Measurements from ENCODE around the gene TTR.

Gene TTR

GRCh38 chr18:31592506-31593157 lies 955 bp downstream of the TTR start:
- TF ChIP-seq ZNF274 (IDR thresholded peaks at IDR 0.05; ENCODE audit: low read depth, low read length): no peak
- H3K4me3 ChIP-seq (ENCODE audit: low read length): no peak overlapping the region

GRCh38 chr18:31595121-31595771 lies 3.6 kb downstream of the TTR start:
- no peak for TF ChIP-seq ZNF274 (IDR thresholded peaks at IDR 0.05; ENCODE audit: low read depth, low read length)
- H3K4me3 ChIP-seq (ENCODE audit: low read length): no peak overlapping the region

DNA sequence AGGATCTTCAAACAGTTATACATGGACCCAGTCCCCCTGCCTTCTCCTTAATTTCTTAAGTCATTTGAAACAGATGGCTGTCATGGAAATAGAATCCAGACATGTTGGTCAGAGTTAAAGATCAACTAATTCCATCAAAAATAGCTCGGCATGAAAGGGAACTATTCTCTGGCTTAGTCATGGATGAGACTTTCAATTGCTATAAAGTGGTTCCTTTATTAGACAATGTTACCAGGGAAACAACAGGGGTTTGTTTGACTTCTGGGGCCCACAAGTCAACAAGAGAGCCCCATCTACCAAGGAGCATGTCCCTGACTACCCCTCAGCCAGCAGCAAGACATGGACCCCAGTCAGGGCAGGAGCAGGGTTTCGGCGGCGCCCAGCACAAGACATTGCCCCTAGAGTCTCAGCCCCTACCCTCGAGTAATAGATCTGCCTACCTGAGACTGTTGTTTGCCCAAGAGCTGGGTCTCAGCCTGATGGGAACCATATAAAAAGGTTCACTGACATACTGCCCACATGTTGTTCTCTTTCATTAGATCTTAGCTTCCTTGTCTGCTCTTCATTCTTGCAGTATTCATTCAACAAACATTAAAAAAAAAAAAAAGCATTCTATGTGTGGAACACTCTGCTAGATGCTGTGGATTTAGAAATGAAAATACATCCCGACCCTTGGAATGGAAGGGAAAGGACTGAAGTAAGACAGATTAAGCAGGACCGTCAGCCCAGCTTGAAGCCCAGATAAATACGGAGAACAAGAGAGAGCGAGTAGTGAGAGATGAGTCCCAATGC lies 4.6 kb downstream of the TTR start:
- no peak for TF ChIP-seq ZNF274 (IDR thresholded peaks at IDR 0.05; ENCODE audit: low read depth, low read length)
- H3K4me3 ChIP-seq (ENCODE audit: low read length): no peak overlapping the region

- H3K4me3 ChIP-seq (ENCODE audit: low read length): no peak overlapping the region
- TF ChIP-seq ZNF274 (IDR thresholded peaks at IDR 0.05; ENCODE audit: low read depth, low read length): no peak
Observed at GRCh38 chr18:31598021-31598805, 6.5 kb downstream of the TTR start.

- no peak overlapping the region for H3K4me3 ChIP-seq (ENCODE audit: low read length)
- no peak for TF ChIP-seq ZNF274 (IDR thresholded peaks at IDR 0.05; ENCODE audit: low read depth, low read length)
Observed at GRCh38 chr18:31603315-31603714, 11.6 kb downstream of the TTR start.

GRCh38 chr18:31606265-31606664 lies 14.6 kb downstream of the TTR start:
- TF ChIP-seq ZNF274 (IDR thresholded peaks at IDR 0.05; ENCODE audit: low read depth, low read length): no peak
- H3K4me3 ChIP-seq (ENCODE audit: low read length): no peak overlapping the region

GRCh38 chr18:31607384-31607783 lies 15.7 kb downstream of the TTR start:
- H3K4me3 ChIP-seq (ENCODE audit: low read length): no peak overlapping the region
- TF ChIP-seq ZNF274 (IDR thresholded peaks at IDR 0.05; ENCODE audit: low read depth, low read length): no peak

GRCh38 chr18:31609886-31610285 lies 18.2 kb downstream of the TTR start:
- TF ChIP-seq ZNF274 (IDR thresholded peaks at IDR 0.05; ENCODE audit: low read depth, low read length): no peak
- H3K4me3 ChIP-seq (ENCODE audit: low read length): no peak overlapping the region

DNA sequence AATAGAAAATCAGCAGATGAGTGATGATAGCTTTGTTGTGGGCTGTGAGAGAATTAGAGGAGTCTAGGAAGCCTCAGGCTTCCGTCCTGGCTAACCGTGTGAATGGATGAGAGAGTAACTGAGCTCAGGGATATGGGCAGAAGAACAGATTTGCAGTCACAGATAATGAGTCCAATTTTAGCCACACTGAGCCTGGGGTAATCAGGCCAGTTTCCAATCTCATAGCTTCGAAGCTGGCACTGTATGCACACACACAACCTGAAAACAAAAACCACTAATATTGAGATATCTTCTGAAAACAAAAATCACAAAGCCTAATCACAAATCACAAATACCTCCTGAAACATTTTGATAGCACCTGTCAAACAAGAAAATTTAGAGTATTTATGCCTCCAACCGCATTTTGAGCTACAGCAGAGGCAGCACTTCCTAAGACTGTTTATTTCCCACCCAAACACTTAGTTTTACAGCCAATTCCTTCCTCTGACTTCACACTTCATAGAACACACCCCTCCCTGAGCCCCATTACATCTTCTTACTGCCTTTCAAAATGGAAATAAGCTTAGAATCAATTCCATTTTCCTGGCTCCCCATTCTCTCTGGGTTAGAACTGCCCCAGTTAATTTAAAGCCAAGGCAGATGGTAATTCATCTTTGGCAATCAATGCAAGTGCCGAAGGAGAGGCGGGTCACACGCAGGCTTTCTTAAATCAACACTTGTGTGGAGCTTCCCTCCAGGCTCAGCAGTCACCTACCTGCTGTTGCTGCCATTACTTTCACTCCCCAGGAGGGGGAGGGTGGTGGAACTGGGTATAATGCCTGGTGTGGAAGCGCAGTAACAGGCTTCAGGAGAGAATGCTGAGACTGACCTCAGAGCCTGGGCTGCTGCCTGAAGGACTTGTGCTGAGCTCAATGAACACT lies 18.9 kb downstream of the TTR start:
- no peak for TF ChIP-seq ZNF274 (IDR thresholded peaks at IDR 0.05; ENCODE audit: low read depth, low read length)
- no peak overlapping the region for H3K4me3 ChIP-seq (ENCODE audit: low read length)

- H3K4me3 ChIP-seq (ENCODE audit: low read length): no peak overlapping the region
- TF ChIP-seq ZNF274 (IDR thresholded peaks at IDR 0.05; ENCODE audit: low read depth, low read length): no peak
Observed at GRCh38 chr18:31611511-31611910, 19.8 kb downstream of the TTR start.

DNA sequence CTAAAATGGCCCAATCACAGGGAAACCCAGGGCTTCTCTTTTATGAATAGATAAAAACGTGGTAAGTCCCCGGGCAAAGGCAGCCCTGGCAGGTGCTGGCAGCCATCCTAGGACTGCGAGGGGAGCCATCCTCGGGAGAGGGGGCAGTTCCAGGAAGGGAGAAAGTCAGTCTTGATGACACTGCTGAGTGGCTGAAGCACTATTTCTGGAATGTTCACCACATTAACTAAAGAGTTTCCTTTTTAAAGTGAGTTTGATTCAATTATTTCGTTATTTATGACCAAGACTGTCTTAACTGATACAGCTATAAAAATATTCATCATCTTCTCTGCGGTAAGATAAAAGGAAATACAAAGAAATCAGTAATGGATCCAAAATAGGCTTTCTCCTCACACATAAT lies 20.4 kb downstream of the TTR start:
- H3K4me3 ChIP-seq (ENCODE audit: low read length): no peak overlapping the region
- TF ChIP-seq ZNF274 (IDR thresholded peaks at IDR 0.05; ENCODE audit: low read depth, low read length): no peak

DNA sequence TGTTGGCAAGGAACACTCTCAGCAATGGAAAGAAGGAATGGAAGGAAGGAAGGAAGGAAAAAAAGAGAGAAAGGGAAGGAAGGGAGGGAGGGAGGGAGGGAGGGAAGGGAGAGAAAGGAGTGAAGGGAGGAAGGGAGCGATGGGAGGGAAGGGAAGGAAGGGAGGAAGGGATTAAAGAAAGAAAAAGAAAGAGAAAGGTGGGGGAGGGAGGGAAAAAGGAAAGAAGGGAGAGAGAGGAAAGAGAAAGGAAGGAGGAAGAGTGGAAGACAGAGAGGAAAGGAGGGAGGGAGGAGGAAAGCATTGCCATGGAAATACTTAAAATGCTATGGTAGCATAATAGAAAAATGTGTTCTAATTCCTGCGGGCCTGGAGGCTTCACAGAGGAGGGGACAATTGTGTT lies 22.4 kb downstream of the TTR start:
- TF ChIP-seq ZNF274 (IDR thresholded peaks at IDR 0.05; ENCODE audit: low read depth, low read length): no peak
- H3K4me3 ChIP-seq (ENCODE audit: low read length): no peak overlapping the region

- no peak overlapping the region for H3K4me3 ChIP-seq (ENCODE audit: low read length)
Observed at GRCh38 chr18:31616586-31616985, 24.9 kb downstream of the TTR start.

More at GRCh38 chr18:31616586-31616985, 24.9 kb downstream of the TTR start:
- TF ChIP-seq ZNF274 (IDR thresholded peaks at IDR 0.05; ENCODE audit: low read depth, low read length): no peak
